H1 (cell line): ENCODE measurements around the gene DCXR. TPM values are rescaled to one million over a fixed set of nuclear protein-coding genes. Genes with fewer than 3 reads are reported as not detected.

ENCODE experiments used
- CTCF ChIA-PET: fragments of 300-600 bp; sonication (Branson Sonifier 250); formaldehyde crosslinking; loops from one replicate; lab custom pipeline; 2021; ENCODE audit not compliant: partially characterized antibody; lab: Charles Lee
- POLR2A ChIA-PET: fragments of 300-600 bp; sonication (Branson Sonifier 250); formaldehyde crosslinking; loops from one replicate; lab custom pipeline; 2021; ENCODE audit warnings: inconsistent platforms; ENCODE audit not compliant: partially characterized antibody; lab: Charles Lee
- DNase-seq, 2 experiments: peaks; one replicate each; pipeline versions ENCODE4 v3.0.0 to v3.0.0-alpha.2; 2010 to 2022; ENCODE audit warnings: low spot score in 2 of 2, low read depth in 1 of 2, mixed read lengths in 1 of 2
- FAIRE-seq: peaks from 2 replicates; lab custom pipeline; 2011; peaks lifted over from hg19 to GRCh38; lab: Jason Lieb, UNC
- H2AFZ ChIP-seq: 2 replicates; pipeline ENCODE4 v1.8.1; 2012; ENCODE audit warnings: low read length, inconsistent platforms
- H2AK5ac ChIP-seq: 2 replicates; pipeline ENCODE4 v1.6.1; 2013; ENCODE audit warnings: low read depth, low read length
- H2BK120ac ChIP-seq: replicated peaks from 2 replicates; pipeline ENCODE3; 2013; ENCODE audit warnings: low read depth, low read length, inconsistent platforms
- H2BK12ac ChIP-seq: 2 replicates; pipeline ENCODE4 v1.6.1; 2013; ENCODE audit warnings: low read depth, low read length
- H2BK15ac ChIP-seq: 2 replicates; pipeline ENCODE4 v1.6.1; 2013; ENCODE audit warnings: low read length
- H2BK20ac ChIP-seq: 2 replicates; pipeline ENCODE4 v1.6.1; 2013; ENCODE audit warnings: low read length
- H2BK5ac ChIP-seq: 2 replicates; pipeline ENCODE4 v1.6.1; 2013; ENCODE audit warnings: low read depth, low read length
- H3K14ac ChIP-seq: 2 replicates; pipeline ENCODE4 v1.6.1; 2013; ENCODE audit warnings: inconsistent platforms; ENCODE audit not compliant: insufficient read length
- H3K18ac ChIP-seq: 2 replicates; pipeline ENCODE4 v1.6.1; 2013; ENCODE audit warnings: low read length; ENCODE audit errors: extremely low read depth
- H3K23ac ChIP-seq: 2 replicates; pipeline ENCODE4 v1.6.1; 2013; ENCODE audit warnings: inconsistent platforms; ENCODE audit not compliant: insufficient read length
- H3K23me2 ChIP-seq: 2 replicates; pipeline ENCODE4 v1.6.1; 2013; ENCODE audit warnings: low read depth, low read length
- H3K27ac ChIP-seq: 2 replicates; pipeline ENCODE4 v1.6.1; 2011; ENCODE audit warnings: low read depth, low read length, inconsistent platforms
- H3K27me3 ChIP-seq, 4 experiments: replicated peaks in 1 of 4; 1 replicate in 1 of 4; 2 replicates in 3 of 4; pipeline versions ENCODE4 v1.6.1 to v1.8.1; 2011 to 2013; ENCODE audit warnings: low read length in 3 of 4, mild to moderate bottlenecking in 3 of 4, inconsistent platforms in 2 of 4, mixed read lengths in 2 of 4, moderate library complexity in 1 of 4; ENCODE audit not compliant: control insufficient read depth in 3 of 4, insufficient read depth in 3 of 4; ENCODE audit errors: extremely low read depth in 1 of 4
- H3K36me3 ChIP-seq, 4 experiments: 2 replicates each; pipeline versions ENCODE4 v1.6.1 to v1.8.1; 2011 to 2013; ENCODE audit warnings: mild to moderate bottlenecking in 4 of 4, low read length in 3 of 4, moderate library complexity in 2 of 4, control low read depth in 1 of 4, inconsistent platforms in 1 of 4; ENCODE audit not compliant: insufficient read depth in 4 of 4, control insufficient read depth in 2 of 4
- H3K4ac ChIP-seq: replicated peaks from 2 replicates; pipeline ENCODE3; 2013; ENCODE audit warnings: low read length, low read depth, mixed read lengths, inconsistent platforms; ENCODE audit not compliant: insufficient read length
- H3K4me1 ChIP-seq, 4 experiments: replicated peaks in 1 of 4; 1 replicate in 1 of 4; 2 replicates in 3 of 4; pipeline versions ENCODE4 v1.6.1 to v1.8.1; 2011 to 2013; ENCODE audit warnings: low read length in 3 of 4, inconsistent platforms in 2 of 4, mixed read lengths in 1 of 4; ENCODE audit not compliant: insufficient read depth in 4 of 4, control insufficient read depth in 3 of 4
- H3K4me2 ChIP-seq, 2 experiments: 2 replicates each; pipeline versions ENCODE4 v1.6.1 to v1.8.1; 2011 to 2013; ENCODE audit warnings: low read depth in 2 of 2, low read length in 2 of 2, control low read depth in 1 of 2, inconsistent platforms in 1 of 2, mild to moderate bottlenecking in 1 of 2; ENCODE audit not compliant: insufficient read depth in 1 of 2
- H3K4me3 ChIP-seq, 4 experiments: fragments of 200-600, 300-600 bp in 1 of 4; sonication (generic), shearing (Covaris generic), sonication (Bioruptor Twin) in 1 of 4; 2 replicates each; pipeline versions ENCODE4 v1.5.1 to v1.8.1; 2011 to 2016; ENCODE audit warnings: low read length in 4 of 4, low read depth in 3 of 4, control low read depth in 2 of 4, inconsistent platforms in 2 of 4, mild to moderate bottlenecking in 2 of 4, mixed read lengths in 1 of 4, moderate library complexity in 1 of 4; ENCODE audit not compliant: insufficient read depth in 2 of 4; ENCODE audit errors: extremely low read depth in 1 of 4
- H3K56ac ChIP-seq: replicated peaks from 2 replicates; pipeline ENCODE3; 2013; ENCODE audit warnings: low read depth, mild to moderate bottlenecking, mixed read lengths, low read length, inconsistent platforms; ENCODE audit not compliant: insufficient read length
- H3K79me1 ChIP-seq: 2 replicates; pipeline ENCODE4 v1.6.1; 2013; ENCODE audit warnings: low read depth, low read length, control low read depth
- H3K79me2 ChIP-seq, 2 experiments: 2 replicates each; pipeline versions ENCODE4 v1.6.1 to v1.8.1; 2012 to 2013; ENCODE audit warnings: low read length in 2 of 2, mild to moderate bottlenecking in 2 of 2, inconsistent platforms in 1 of 2; ENCODE audit not compliant: insufficient read depth in 2 of 2, control insufficient read depth in 1 of 2
- H3K9ac ChIP-seq, 4 experiments: replicated peaks in 1 of 4; 1 replicate in 1 of 4; 2 replicates in 3 of 4; pipeline versions ENCODE4 v1.6.1 to v1.8.1; 2011 to 2013; ENCODE audit warnings: low read depth in 3 of 4, low read length in 3 of 4, control low read depth in 2 of 4, mild to moderate bottlenecking in 2 of 4, moderate library complexity in 2 of 4, inconsistent platforms in 1 of 4; ENCODE audit errors: extremely low read depth in 1 of 4
- H3K9me3 ChIP-seq, 2 experiments: 2 replicates each; pipeline versions ENCODE4 v1.6.1 to v1.8.1; 2012 to 2013; ENCODE audit warnings: mild to moderate bottlenecking in 2 of 2, moderate library complexity in 2 of 2, control low read depth in 1 of 2, inconsistent platforms in 1 of 2, low read depth in 1 of 2, low read length in 1 of 2, mixed read lengths in 1 of 2; ENCODE audit not compliant: insufficient read depth in 2 of 2
- H4K20me1 ChIP-seq, 2 experiments: replicated peaks in 1 of 2; 2 replicates each; pipeline versions ENCODE3 to v1.8.1; 2011 to 2013; ENCODE audit warnings: inconsistent platforms in 2 of 2, low read length in 2 of 2, mild to moderate bottlenecking in 1 of 2; ENCODE audit not compliant: insufficient read depth in 2 of 2, control insufficient read depth in 1 of 2
- H4K5ac ChIP-seq: 2 replicates; pipeline ENCODE4 v1.6.1; 2013; ENCODE audit warnings: low read length, low read depth, mixed read lengths, inconsistent platforms; ENCODE audit not compliant: insufficient read length
- H4K8ac ChIP-seq: 2 replicates; pipeline ENCODE4 v1.8.0; 2013; ENCODE audit warnings: mild to moderate bottlenecking, moderate library complexity, low read length, inconsistent platforms; ENCODE audit not compliant: insufficient read depth; ENCODE audit errors: extremely low read depth
- H4K91ac ChIP-seq: replicated peaks from 2 replicates; pipeline ENCODE3; 2013; ENCODE audit warnings: low read length, mixed read lengths, inconsistent platforms; ENCODE audit not compliant: insufficient read length
- BACH1 ChIP-seq: IDR thresholded peaks from 2 replicates; pipeline ENCODE4 v1.6.1; 2012; ENCODE audit warnings: low read length, improper control_type of control experiment
- EZH2 ChIP-seq: fragments of 200-600 bp; sonication (generic); IDR thresholded peaks from 2 replicates; pipeline ENCODE4 v1.7.1; 2012; ENCODE audit warnings: low read depth, mild to moderate bottlenecking, moderate library complexity, low read length, inconsistent platforms; ENCODE audit not compliant: severe bottlenecking
- HDAC2 ChIP-seq, 2 experiments: fragments of 300-600 bp in 1 of 2; sonication (generic) in 1 of 2; IDR thresholded peaks; 2 replicates each; pipeline ENCODE4 v1.6.1; 2011 to 2012; ENCODE audit warnings: low read depth in 2 of 2, low read length in 2 of 2, mild to moderate bottlenecking in 2 of 2, moderate library complexity in 2 of 2, borderline replicate concordance in 1 of 2, inconsistent platforms in 1 of 2
- WGBS, 2 experiments: shearing (Covaris generic) in 1 of 2; methylation state at CpG; one replicate each; pipeline versions ENCODE4 v1.1.6 to v1.1.7; 2013 to 2015; ENCODE audit warnings: low lambda C conversion rate in 2 of 2, mixed read lengths in 2 of 2, inconsistent platforms in 1 of 2, low coverage in 1 of 2, missing lambda C conversion rate in 1 of 2; ENCODE audit not compliant: insufficient replicate concordance in 2 of 2, insufficient coverage in 1 of 2, insufficient read length in 1 of 2; ENCODE audit errors: extremely low coverage in 1 of 2, missing lambda C conversion rate in 1 of 2; 5-methylcytosine and 5-hydroxymethylcytosine counted together
- polyA plus RNA-seq, 7 experiments: library from polyadenylated mRNA; depleted of rRNA in 3 of 7; stranded (reverse) in 5 of 7; unstranded in 2 of 7; fragments of >200 nt in 5 of 7; fragments of 200-250 nt in 2 of 7; gene quantifications; 1 replicate in 5 of 7; 2 replicates in 1 of 7; 4 replicates in 1 of 7; pipeline versions ENCODE4 v1.2.1 to v1.2.3, GENCODE V29; 2011 to 2013; ENCODE audit warnings: missing spikeins in 2 of 7, mixed read lengths in 2 of 7
- total RNA-seq: library from RNA; stranded (reverse); fragmentation: NEBNext Ultra II Directional; extraction: Animal tissue kit (Norgen Biotek cat#: 25700); gene quantifications from 2 replicates; pipeline ENCODE4 v1.2.1, GENCODE V29; 2021

The DCXR gene
- total and polyA plus RNA-seq, 2 of the 8 experiments (the other 6 are each of a cell fraction or from before 2014, with no cell fraction given): 96.3 to 212 TPM

DNA sequence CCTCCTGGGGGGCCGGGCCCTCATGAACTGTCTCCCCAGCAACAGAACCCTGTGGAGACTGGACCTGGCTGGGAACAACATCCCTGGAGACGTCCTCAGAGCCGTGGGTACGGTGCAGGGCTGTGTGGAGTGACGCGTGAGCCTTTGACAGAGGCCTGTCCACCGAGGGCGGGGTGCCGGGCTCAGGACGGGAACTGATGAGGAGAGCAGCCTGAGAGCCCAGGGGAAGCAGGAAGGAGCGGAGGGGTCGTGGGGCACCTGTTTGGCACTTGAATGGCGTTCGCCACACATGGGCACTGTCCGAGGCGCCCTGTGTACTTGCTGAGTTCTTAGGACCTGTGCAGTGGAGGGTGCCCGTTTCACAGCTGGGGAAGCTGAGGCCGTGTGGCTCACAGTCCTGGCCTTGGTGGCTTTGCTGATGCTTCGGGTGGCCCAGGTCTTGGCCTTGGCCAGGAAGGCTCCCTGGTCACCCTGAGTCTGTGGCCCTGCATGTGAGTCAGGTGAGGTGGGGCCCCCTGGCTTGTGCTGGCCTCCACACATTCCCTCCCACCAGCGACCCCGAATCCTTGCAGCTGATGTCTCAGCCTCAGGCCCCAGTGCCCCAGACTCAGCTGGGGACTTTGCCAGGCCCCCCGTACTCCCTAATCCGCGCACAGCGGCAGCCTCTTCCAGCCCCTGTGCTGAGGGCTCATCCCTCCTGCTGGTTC lies 11.9 kb downstream of the DCXR start:
- H3K4me2 ChIP-seq: no peak overlapping the region
- H3K18ac ChIP-seq: no peak overlapping the region
- no peak overlapping the region for H2BK5ac ChIP-seq
- no peak overlapping the region for H2AFZ ChIP-seq
- peaks cover 0 to 14% (median 8%) of the 10 kb centered on the region in 4 experiments; a peak in 5 of 7 replicates for H3K4me1 ChIP-seq
- no peak overlapping the region for H4K91ac ChIP-seq
- DNase-seq: no peak
- H3K4ac ChIP-seq: no peak overlapping the region
- peaks cover 12% of the 10 kb centered on the region for H3K23me2 ChIP-seq
- no peak overlapping the region for H2BK120ac ChIP-seq
- peaks cover 0 to 12% of the 10 kb centered on the region in 2 experiments; a peak in 1 of 4 replicates for H3K79me2 ChIP-seq
- no peak overlapping the region for H3K4me3 ChIP-seq
- no peak overlapping the region for H3K14ac ChIP-seq
- peaks cover 4% of the 10 kb centered on the region; the same call in 1 of the 2 replicates for H3K79me1 ChIP-seq
- ChIA-PET POLR2A (interaction anchor here (0.6 to 1.5 kb wide), 2 partner anchors 71 to 154 kb away, joined by 3 to 4 read pairs; no protein-coding TSS in a partner anchor), CTCF (interaction anchor here (1.1 to 1.4 kb wide), 3 partner anchors 27 to 128 kb away, joined by 3 to 4 read pairs (median 3); partner anchors contain the start of genes GPS1 and RFNG)
- no peak overlapping the region; a peak in 1 of 7 replicates for H3K9ac ChIP-seq
- H4K5ac ChIP-seq: no peak overlapping the region
- TF ChIP-seq HDAC2 (IDR thresholded peaks at IDR 0.05; ENCODE audit: borderline replicate concordance in 1 of 2, low read depth in 2 of 2, low read length in 2 of 2) (no peak), EZH2 (no peak), BACH1 (no peak)
- H3K23ac ChIP-seq: no peak overlapping the region
- no peak overlapping the region; the same call in 1 of the 2 replicates for H4K8ac ChIP-seq
- no peak overlapping the region for H2AK5ac ChIP-seq
- H4K20me1 ChIP-seq: peaks cover 1 to 18% of the 10 kb centered on the region in 2 experiments
- no peak overlapping the region for H2BK12ac ChIP-seq
- no peak overlapping the region for H3K56ac ChIP-seq
- H3K27ac ChIP-seq: no peak overlapping the region
- WGBS, 2 experiments: 91% methylated on average over 25 of the region's 25 CpGs; no CpG with 5 or more reads in 1 of the 2 experiments
- H3K9me3 ChIP-seq: no peaks in the 10 kb centered on the region
- FAIRE-seq: no peak
- no peak overlapping the region for H2BK15ac ChIP-seq
- no peak overlapping the region for H2BK20ac ChIP-seq
- H3K27me3 ChIP-seq: no peaks in the 10 kb centered on the region
- H3K36me3 ChIP-seq: no peaks in the 10 kb centered on the region; a peak in 1 of 8 replicates
